ENCODE measurements around the gene CAT.

CAT gene

DNA sequence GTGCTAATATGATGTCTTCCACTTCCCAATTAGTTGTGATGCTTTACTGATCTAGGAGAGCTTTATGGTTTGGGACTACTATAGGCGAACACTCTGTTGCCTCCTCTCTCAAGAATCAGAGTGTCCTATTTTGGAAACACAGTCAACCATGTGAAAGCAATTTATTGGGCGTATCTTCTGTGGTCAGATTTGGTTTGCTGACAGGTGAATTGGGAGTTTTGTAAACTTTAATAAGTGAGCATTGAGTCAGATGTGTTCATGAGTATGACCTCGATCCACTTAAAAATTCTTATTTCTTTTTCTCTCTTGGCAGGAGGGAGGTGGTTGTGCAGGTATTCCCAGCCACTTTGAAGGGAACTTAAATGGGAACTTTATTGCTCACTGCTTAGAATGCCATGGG lies 4.4 kb downstream of the CAT start:
- TF ChIP-seq, protein P1, sequence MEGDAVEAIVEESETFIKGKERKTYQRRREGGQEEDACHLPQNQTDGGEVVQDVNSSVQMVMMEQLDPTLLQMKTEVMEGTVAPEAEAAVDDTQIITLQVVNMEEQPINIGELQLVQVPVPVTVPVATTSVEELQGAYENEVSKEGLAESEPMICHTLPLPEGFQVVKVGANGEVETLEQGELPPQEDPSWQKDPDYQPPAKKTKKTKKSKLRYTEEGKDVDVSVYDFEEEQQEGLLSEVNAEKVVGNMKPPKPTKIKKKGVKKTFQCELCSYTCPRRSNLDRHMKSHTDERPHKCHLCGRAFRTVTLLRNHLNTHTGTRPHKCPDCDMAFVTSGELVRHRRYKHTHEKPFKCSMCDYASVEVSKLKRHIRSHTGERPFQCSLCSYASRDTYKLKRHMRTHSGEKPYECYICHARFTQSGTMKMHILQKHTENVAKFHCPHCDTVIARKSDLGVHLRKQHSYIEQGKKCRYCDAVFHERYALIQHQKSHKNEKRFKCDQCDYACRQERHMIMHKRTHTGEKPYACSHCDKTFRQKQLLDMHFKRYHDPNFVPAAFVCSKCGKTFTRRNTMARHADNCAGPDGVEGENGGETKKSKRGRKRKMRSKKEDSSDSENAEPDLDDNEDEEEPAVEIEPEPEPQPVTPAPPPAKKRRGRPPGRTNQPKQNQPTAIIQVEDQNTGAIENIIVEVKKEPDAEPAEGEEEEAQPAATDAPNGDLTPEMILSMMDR (conservative IDR thresholded peaks at IDR 0.05; ENCODE audit: low read length): no peak
- TF ChIP-seq EZH2phosphoT487 (IDR thresholded peaks at IDR 0.05; ENCODE audit: borderline replicate concordance): no peak
- H3K36me3 ChIP-seq (ENCODE audit: insufficient read depth, low read length): no peaks in the 10 kb centered on the region

DNA sequence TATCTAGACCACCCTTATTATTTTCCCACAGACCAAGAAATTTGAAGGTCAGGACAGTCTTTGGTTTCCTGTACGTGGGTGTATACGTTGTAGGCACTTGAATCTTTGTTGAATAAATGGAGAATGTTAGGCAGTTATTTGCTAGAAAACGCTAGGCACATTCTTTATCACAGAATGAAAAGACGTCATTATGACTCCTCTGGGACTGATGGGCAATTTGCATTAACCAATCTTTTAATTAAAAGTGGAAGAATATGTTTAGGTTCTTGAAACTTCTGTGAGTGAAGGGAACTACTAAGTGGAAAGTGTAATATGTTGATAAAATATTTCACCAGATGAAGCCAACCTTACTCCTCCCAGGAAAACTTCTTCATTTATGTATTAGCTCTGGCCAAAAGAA lies 5.7 kb downstream of the CAT start:
- H3K79me2 ChIP-seq (ENCODE audit: insufficient read depth, low read length): peaks cover 95% of the 10 kb centered on the region
- peaks cover 84% of the 10 kb centered on the region for H3K4me1 ChIP-seq (ENCODE audit: insufficient read depth, low read length, poor library complexity, severe bottlenecking)
- peaks cover 2% of the 10 kb centered on the region; the same call in 1 of the 2 replicates for H3K36me3 ChIP-seq (ENCODE audit: insufficient read depth, low read length)

More for the DNA sequence above, 4.4 kb downstream of the CAT start:
- Histone ChIP-seq H3K9ac (ENCODE audit: low read depth, low read length, poor library complexity, severe bottlenecking) (no peak overlapping the region), H4K20me1 (ENCODE audit: insufficient read depth, low read length, poor library complexity, severe bottlenecking) (peaks cover 64% of the 10 kb centered on the region), H3K4me1 (ENCODE audit: insufficient read depth, low read length, poor library complexity, severe bottlenecking) (peaks cover 74% of the 10 kb centered on the region), H3F3A (ENCODE audit: low read depth) (peaks cover 3% of the 10 kb centered on the region; the same call in 1 of the 2 replicates), H3K9me2 (replicated peaks; ENCODE audit: low read depth, low read length) (no peaks in the 10 kb centered on the region), H2AFZ (ENCODE audit: low read length) (no peak overlapping the region), H3K4me2 (ENCODE audit: low read depth, low read length, poor library complexity, severe bottlenecking) (peak overlapping the region; percentile 81), H3K27me3 (ENCODE audit: insufficient read depth, low read length, poor library complexity, severe bottlenecking) (no peaks in the 10 kb centered on the region), H3K79me2 (ENCODE audit: insufficient read depth, low read length) (peaks cover 93% of the 10 kb centered on the region), H3K4me3 (ENCODE audit: low read length, poor library complexity, severe bottlenecking) (peak overlapping the region; percentile 79), H3K9me3 (ENCODE audit: insufficient read depth, low read depth, low read length) (no peaks in the 10 kb centered on the region)

DNA sequence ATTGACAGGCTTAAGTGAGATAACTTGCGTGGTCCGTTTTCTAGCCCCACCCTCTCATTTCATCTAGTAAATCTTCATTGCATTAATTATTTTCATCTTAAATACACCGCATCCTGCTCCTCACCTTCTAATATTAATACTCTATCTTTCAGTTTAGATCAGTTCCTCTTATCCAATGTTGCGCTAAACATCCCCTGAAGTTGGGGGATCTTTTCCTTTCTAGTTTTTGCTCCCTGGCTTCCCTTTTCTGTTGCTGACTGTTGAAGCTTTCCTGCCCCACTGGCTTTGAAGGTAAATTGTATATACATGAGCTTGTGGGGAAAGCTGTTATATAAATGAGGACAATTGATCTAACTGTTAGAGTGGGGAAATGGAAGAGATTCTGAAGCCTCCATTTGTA lies 7.2 kb downstream of the CAT start:
- Histone ChIP-seq H3K4me2 (ENCODE audit: low read depth, low read length, poor library complexity, severe bottlenecking) (peak overlapping the region; percentile 81), H3K27me3 (ENCODE audit: insufficient read depth, low read length, poor library complexity, severe bottlenecking) (no peaks in the 10 kb centered on the region), H3K9me3 (ENCODE audit: insufficient read depth, low read depth, low read length) (no peaks in the 10 kb centered on the region), H4K20me1 (ENCODE audit: insufficient read depth, low read length, poor library complexity, severe bottlenecking) (peaks cover 66% of the 10 kb centered on the region), H3K4me1 (ENCODE audit: insufficient read depth, low read length, poor library complexity, severe bottlenecking) (peaks cover 87% of the 10 kb centered on the region), H3K9ac (ENCODE audit: low read depth, low read length, poor library complexity, severe bottlenecking) (no peak overlapping the region), H3K36me3 (ENCODE audit: insufficient read depth, low read length) (peaks cover 17% of the 10 kb centered on the region), H3K9me2 (replicated peaks; ENCODE audit: low read depth, low read length) (no peaks in the 10 kb centered on the region), H3F3A (ENCODE audit: low read depth) (peaks cover 10% of the 10 kb centered on the region), H3K79me2 (ENCODE audit: insufficient read depth, low read length) (peaks cover 95% of the 10 kb centered on the region), H2AFZ (ENCODE audit: low read length) (no peak overlapping the region), H3K4me3 (ENCODE audit: low read length, poor library complexity, severe bottlenecking) (peak overlapping the region; percentile 12)
- no peak for TF ChIP-seq EZH2phosphoT487 (IDR thresholded peaks at IDR 0.05; ENCODE audit: borderline replicate concordance)

More for the DNA sequence above, 5.7 kb downstream of the CAT start:
- no peaks in the 10 kb centered on the region for H3K9me3 ChIP-seq (ENCODE audit: insufficient read depth, low read depth, low read length)
- H3K4me3 ChIP-seq (ENCODE audit: low read length, poor library complexity, severe bottlenecking): peak overlapping the region; percentile 79
- peaks cover 72% of the 10 kb centered on the region for H4K20me1 ChIP-seq (ENCODE audit: insufficient read depth, low read length, poor library complexity, severe bottlenecking)
- H3K4me2 ChIP-seq (ENCODE audit: low read depth, low read length, poor library complexity, severe bottlenecking): peak overlapping the region; percentile 81
- H3K9me2 ChIP-seq (replicated peaks; ENCODE audit: low read depth, low read length): no peaks in the 10 kb centered on the region
- TF ChIP-seq, protein P1 (conservative IDR thresholded peaks at IDR 0.05; ENCODE audit: low read length): no peak
- TF ChIP-seq EZH2phosphoT487 (IDR thresholded peaks at IDR 0.05; ENCODE audit: borderline replicate concordance): no peak
- H3F3A ChIP-seq (ENCODE audit: low read depth): peaks cover 10% of the 10 kb centered on the region
- no peak overlapping the region for H2AFZ ChIP-seq (ENCODE audit: low read length)
- peak overlapping the region; percentile 7 for H3K9ac ChIP-seq (ENCODE audit: low read depth, low read length, poor library complexity, severe bottlenecking)
- H3K27me3 ChIP-seq (ENCODE audit: insufficient read depth, low read length, poor library complexity, severe bottlenecking): no peaks in the 10 kb centered on the region

DNA sequence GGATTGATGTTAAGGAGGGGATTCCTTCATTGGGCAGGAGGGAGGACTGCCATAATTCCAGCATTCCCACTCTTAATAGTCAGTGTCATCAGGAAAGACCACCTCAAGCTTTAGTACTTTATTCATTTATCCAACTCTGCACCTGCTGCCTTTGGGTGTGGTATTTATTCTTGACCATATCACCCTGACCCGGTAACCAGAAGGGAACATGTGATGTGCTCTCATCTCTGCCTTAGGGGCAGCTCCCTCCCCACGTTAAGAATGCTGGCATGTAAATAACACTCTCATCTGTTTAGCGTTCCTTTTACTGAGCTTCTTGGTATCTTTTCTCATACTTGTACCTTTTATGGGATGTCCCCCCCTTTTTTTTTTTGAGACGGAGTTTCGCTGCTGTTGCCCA lies 7.7 kb downstream of the CAT start:
- Histone ChIP-seq H2AFZ (ENCODE audit: low read length) (no peak overlapping the region), H3F3A (ENCODE audit: low read depth) (peaks cover 10% of the 10 kb centered on the region), H3K36me3 (ENCODE audit: insufficient read depth, low read length) (peaks cover 22% of the 10 kb centered on the region), H3K4me2 (ENCODE audit: low read depth, low read length, poor library complexity, severe bottlenecking) (peak overlapping the region; percentile 81), H3K9me3 (ENCODE audit: insufficient read depth, low read depth, low read length) (no peaks in the 10 kb centered on the region), H3K27me3 (ENCODE audit: insufficient read depth, low read length, poor library complexity, severe bottlenecking) (no peaks in the 10 kb centered on the region), H3K4me3 (ENCODE audit: low read length, poor library complexity, severe bottlenecking) (peak overlapping the region; percentile 12), H3K79me2 (ENCODE audit: insufficient read depth, low read length) (peaks cover 95% of the 10 kb centered on the region), H3K4me1 (ENCODE audit: insufficient read depth, low read length, poor library complexity, severe bottlenecking) (peaks cover 87% of the 10 kb centered on the region), H4K20me1 (ENCODE audit: insufficient read depth, low read length, poor library complexity, severe bottlenecking) (peaks cover 62% of the 10 kb centered on the region), H3K9ac (ENCODE audit: low read depth, low read length, poor library complexity, severe bottlenecking) (no peak overlapping the region), H3K9me2 (replicated peaks; ENCODE audit: low read depth, low read length) (no peaks in the 10 kb centered on the region)
- TF ChIP-seq EZH2phosphoT487 (IDR thresholded peaks at IDR 0.05; ENCODE audit: borderline replicate concordance): no peak
- TF ChIP-seq, protein P1 (conservative IDR thresholded peaks at IDR 0.05; ENCODE audit: low read length): no peak
